ENCODE results near the gene LYVE1.

GRCh38 chr11:10608584-10608983, 40.1 kb upstream of the LYVE1 start:
- TF ChIP-seq CTCF (IDR thresholded peaks at IDR 0.05), result no peak
- TF ChIP-seq POLR2AphosphoS5 (IDR thresholded peaks at IDR 0.05), result no peak
